ENCODE results near the gene SCYL1.
"Not testable (repeated sequence)": the region's sequence is repeated elsewhere in the genome, so short reads cannot be mapped to it uniquely, and the experiment has no call there.

SCYL1 gene

DNA sequence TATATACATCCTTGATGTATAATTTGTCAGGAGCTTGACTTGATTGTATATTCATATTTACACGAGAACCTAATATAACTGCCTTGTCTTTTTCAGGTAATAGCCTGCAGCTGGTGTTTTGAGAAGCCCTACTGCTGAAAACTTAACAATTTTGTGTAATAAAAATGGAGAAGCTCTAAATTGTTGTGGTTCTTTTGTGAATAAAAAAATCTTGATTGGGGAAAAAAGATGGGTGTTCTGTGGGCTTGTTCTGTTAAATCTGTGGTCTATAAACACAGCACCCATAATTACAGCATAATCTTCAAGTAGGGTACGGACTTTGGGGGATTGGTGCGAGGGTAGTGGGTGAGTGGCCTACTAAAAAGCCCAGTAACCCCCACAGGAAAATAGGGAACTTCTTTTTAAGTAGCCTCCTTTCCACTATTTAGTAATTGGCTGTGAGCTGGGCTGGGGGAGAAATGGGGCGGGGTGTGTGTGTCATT, 18.6 kb upstream of the SCYL1 start:
- DNase-seq = no peak

DNA sequence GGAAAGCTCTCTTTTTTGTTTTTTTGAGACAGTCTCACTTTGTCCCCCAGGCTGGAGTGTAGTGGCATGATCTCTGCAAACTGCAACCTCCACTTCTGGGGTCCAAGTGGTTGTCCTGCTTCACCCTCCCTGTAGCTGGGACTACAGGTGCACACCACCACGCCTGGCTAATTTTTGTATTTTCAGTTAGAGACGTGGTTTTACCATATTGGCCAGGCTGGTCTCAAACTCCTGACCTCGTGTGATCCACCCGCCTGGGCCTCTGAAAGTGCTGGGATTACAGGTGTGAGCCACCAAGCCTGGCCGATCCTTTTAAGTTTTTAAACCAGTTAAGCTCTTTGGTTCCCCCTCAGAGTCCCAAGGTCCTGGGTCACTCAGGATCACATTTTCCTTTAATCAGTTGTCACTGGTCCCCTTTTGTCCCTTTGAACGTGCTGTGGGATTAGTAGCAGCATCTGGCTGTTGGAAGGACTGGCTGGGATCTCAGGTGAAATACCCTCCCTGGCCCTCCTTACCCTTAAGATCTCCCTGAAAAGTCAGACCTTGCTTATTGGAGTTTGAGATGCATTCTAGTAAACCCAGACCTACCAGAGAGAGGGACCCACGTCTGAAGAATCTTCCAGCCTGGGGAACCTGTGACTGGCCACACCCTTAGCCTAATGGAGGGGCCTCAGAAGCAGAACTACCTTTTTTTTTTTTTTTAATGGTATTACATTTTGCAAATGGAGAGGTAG, 17.9 kb upstream of the SCYL1 start:
- DNase-seq = peak; percentile 93

- DNase-seq = not testable (repeated sequence)
Observed at GRCh38 chr11:65512311-65512710, 12.6 kb upstream of the SCYL1 start.

GRCh38 chr11:65516135-65516968, 8.5 kb upstream of the SCYL1 start:
- no peak for DNase-seq

DNA sequence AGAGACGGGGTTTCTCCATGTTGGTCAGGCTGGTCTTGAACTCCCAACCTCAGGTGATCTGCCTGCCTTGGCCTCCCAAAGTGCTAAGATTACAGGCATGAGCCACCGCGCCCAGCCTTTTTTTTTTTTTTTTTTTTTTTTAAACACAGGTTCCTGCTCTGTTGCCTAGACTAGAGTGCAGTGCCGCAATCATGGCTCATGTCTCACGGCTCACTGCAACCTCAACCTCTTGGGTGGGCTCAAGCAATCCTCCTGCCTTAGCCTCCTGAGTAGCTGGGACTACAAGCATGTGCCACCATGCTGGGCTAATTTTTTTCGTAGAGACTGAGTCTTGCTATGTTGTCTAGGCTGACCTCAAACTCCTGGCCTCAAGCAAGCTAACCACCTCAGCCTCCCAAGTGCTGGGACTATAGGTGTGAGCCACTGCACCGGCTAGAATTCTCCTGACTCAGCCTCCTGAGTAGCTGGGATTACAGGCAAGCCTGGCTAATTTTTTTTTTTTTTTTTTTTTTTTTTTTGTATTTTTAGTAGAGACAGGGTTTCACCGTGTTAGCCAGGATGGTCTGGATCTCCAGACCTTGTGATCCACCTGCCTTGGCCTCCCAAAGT, 5.8 kb upstream of the SCYL1 start:
- not testable (repeated sequence) for DNase-seq

GRCh38 chr11:65521777-65522521, 2.9 kb upstream of the SCYL1 start:
- not testable (repeated sequence) for DNase-seq

DNA sequence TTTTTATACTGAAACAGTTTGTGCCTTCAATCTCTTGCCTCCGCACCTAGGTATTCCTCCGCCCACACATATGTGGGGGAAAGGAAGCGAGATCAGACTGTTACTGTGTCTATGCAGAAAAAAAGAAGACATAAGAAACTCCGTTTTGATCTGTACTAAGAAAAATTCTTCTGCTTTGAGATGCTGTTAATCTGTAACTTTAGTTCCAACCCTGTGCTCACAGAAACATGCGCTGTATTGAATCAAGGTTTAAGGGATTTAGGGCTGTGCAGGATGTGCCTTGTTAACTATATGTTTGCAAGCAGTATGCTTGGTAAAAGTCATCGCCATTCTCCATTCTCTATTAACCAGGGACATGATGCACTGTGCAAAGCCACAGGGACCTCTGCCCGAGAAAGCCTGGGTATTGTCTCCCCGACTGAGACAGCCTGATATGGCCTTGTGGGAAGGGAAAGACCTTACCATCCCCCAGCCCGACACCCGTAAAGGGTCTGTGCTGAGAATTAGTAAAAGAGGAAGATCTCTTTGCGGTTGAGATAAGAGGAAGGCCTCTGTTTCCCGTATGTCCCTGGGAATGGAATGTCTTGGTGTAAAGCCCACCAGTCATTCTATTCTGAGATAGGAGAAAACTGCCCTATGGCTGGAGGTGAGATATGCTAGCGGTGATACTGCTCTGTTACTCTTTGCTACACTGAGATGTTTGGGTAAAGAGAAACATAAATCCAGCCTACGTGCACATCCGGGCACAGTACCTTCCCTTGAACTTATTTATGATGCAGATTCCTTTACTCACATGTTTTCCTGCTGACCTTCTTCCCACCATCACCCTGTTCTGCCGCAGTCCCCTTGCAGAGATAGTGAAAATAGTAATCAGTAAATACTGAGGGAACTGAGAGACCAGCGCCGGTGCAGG, 1.9 kb upstream of the SCYL1 start:
- DNase-seq = not testable (repeated sequence)

GRCh38 chr11:65523631-65523968, 1.3 kb upstream of the SCYL1 start:
- DNase-seq = not testable (repeated sequence)

DNA sequence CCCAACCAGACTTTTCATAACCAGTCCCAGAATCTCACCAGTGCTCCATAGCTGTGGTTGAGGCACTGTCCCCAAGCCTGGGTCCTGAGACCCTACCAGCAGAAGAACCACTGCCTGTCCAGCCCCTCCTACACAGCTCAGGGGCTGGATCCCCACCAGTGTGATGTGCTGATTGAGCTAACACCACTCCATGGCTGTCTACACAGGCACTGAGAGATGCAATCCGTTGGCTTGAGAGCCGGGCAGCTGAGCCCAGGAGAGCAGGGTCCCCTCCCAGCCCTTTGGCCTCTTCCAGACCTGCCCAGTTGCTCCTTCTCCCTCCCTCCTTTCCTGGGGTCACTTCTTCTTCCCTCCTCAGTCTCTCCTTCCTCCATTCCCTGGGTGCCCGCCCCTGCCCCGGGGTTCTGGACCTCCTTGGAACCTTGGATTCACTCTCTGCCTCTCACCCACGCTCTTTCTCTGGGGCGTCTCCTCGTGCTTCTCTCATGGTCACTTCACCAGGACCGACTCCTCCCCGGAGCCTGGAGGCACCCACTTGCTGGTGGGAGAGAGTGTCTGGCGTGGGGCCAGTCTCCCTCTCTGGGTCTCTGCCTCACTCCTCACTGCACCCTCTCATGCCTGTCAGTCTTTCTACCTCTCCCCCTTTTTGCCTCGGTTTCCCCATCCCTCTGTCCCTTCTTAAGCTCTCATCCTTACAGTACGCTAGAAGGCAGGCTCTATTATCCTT, 706 bp upstream of the SCYL1 start:
- no peak for DNase-seq

DNA sequence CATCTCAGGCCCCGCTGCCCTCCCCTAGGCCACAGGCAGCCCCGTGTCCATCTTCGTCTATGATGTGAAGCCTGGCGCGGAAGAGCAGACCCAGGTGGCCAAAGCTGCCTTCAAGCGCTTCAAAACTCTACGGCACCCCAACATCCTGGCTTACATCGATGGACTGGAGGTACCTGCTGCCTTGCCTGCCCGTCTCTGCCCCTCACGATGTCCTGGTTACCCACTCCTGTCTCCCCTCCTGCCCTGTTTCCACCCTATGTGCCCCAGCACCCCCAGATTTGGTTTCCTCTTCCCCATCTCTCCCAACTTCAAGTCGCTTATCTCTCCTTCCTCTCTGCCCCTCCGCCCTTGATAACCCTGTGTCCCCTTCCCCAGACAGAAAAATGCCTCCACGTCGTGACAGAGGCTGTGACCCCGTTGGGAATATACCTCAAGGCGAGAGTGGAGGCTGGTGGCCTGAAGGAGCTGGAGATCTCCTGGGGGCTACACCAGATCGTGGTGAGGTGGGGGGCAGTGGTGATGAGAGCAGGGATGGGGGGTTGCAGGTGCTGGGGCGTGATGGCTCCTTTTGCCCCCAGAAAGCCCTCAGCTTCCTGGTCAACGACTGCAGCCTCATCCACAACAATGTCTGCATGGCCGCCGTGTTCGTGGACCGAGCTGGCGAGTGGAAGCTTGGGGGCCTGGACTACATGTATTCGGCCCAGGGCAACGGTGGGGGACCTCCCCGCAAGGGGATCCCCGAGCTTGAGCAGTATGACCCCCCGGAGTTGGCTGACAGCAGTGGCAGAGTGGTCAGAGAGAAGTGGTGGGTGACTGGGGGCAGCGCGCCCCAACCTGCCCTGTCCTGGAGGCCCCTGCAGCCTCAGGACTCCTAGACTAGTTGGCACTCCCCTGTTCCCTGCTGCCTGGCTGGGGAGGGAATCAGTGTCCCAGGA, 930 bp downstream of the SCYL1 start:
- no peak for DNase-seq

DNA sequence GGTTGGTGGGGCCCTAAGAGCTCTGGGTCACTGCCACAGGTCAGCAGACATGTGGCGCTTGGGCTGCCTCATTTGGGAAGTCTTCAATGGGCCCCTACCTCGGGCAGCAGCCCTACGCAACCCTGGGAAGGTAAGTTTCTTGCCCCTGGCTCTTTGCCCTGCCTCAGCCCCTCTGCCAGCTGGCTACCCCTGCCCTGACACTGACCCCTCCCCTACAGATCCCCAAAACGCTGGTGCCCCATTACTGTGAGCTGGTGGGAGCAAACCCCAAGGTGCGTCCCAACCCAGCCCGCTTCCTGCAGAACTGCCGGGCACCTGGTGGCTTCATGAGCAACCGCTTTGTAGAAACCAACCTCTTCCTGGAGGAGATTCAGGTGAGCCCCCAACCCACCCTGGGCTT, 1.9 kb downstream of the SCYL1 start:
- DNase-seq = no peak

DNA sequence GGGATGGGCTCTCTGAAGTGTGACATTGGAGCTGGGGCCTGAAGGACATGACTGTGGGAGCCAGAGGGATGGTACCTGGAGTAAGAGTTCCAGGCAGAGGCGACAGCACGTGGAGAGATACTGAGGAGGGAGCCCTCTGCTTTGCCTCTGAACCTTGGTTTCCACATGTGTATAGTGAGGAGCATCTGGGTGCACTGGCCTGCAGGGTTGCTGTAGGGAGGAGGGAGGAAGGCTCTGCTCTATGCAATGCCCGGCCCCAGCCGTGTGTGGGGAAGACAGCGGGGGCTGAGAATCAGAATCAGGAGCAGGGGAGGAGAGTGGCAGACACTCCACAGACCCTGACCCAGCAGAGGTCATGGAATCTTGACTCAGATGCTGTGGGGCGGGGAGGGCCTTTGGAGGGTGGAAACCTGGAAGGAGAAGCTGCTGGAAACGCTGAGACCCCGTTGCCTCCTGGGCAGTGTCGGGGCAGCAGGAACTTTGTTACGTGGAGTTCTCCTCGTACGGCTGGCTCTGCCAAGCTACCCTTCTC, 4.0 kb downstream of the SCYL1 start:
- no peak for DNase-seq

DNA sequence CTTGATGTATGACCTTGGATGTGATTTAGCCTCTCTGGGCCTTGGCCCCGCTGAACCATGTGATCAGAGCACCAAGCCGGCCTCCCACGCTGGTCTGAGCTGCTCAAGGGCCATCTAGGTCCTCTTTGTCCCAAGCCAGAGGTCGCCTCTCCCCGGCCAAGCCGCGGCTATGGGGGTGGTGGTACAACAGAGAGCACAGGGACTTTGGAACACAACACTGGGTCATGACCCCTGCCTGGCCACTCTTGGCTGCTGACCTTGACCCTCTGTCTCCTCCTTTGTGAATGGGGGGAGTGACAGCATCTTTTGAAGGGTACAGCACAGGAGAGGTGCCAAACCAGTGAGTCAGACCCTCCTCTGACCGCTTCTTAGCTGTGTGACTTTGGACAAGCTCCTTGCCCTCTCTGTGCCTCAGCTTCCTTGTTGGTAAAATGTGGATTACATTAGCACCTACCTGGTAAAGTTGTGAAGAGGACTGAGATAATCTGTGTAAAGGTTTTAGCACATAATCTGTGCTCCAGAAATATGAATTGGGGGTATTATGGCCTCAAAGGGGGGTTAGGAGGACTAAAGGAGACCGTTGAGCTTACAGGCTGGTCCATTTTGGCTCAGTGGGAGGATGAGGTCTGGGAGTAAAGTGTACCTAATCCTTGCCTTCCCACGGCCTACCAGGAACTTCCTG, 4.7 kb downstream of the SCYL1 start:
- DNase-seq = no peak

DNA sequence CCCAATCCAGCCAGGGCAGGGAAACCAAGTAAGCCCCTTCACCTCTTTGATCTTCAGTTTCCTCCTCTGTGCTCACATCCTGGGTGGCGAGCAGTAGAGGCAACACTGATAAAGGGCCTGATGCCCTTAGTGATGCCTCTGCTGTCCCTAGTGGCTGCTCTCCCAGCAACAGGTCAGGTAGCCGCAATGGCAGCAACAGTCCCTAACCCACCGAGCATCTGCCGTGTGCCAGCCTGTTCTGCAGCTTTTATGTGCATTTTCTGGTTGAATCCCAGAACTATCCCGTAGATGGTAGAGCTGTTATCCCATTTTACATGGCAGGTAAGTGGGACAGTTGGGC, 5.2 kb downstream of the SCYL1 start:
- no peak for DNase-seq

DNA sequence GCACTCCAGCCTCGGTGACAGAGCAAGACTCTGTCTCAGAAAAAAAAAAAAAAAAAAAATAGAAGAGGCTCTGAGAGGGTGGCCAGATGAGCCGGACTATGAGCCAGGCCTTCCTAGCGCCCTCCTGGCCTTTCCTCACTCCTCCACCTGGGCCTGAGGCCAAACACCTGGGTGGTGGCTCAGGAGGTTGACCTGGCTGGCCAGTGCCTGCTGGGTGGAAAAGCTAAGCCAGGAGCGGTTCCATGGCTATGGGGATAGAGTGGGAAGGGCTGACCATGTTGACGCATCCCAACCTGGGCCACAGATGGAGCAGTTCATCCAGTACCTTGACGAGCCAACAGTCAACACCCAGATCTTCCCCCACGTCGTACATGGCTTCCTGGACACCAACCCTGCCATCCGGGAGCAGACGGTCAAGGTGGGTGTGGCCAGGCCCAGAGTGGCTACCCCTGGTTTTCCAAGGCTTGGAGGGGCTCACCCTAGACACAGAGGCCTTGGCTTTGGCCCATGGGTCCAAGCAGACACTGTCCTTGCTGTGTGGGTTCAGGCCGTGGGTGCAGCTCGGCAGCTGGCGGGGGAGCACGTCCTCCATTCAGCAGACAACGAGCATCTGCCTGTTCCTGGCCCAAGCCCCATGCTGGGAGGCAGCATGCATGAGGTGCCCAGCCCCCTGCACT, 7.6 kb downstream of the SCYL1 start:
- no peak for DNase-seq

- no peak for DNase-seq
Observed at GRCh38 chr11:65535102-65535501, 10.2 kb downstream of the SCYL1 start.

DNA sequence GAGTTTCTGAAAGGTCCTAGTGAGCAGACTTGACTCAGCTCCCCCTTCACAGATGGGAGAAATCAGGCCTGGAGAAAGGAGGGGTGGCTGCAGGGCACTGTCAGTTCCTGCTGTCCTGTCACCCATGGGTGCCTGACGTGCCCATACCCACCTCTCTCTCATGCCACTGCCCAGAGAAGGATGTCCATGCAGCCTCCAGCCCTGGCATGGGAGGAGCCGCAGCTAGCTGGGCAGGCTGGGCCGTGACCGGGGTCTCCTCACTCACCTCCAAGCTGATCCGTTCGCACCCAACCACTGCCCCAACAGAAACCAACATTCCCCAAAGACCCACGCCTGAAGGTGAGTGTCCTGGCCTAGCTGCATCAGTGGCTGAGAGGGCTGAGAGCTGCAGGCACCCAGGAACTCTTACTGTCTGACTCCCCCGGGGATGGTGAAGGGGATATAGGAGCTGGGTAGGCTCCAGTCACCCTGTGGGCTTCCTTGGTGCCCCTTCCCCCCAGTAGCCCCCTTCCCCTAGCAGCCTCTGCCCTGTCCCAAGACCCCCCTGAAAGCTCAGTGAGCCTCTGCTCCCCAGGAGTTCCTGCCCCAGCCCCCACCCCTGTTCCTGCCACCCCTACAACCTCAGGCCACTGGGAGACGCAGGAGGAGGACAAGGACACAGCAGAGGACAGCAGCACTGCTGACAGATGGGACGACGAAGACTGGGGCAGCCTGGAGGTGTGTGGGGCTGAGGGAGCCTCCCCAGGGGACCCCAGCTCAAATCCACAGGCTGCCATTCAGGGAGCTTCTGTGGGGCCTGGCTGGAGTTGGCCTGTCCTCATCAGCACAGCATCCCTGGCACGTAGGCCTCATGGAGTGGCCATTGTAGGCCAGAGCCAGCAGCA, 11.8 kb downstream of the SCYL1 start:
- no peak for DNase-seq

DNA sequence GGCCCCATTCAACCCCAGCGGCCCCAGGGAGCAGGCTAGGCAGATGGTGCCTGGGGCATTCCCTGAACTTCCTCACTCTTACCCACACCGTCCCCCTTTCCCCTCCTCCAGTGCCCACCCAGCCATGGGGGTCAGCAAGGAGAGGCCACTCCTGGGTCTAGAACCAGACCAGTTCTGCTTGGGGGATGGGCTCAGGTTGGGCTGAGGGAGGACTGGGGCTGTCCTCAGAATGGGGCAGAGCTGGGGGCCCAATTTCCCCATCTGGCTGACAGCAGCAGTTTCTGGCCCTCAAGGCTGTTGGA, 12.4 kb downstream of the SCYL1 start:
- DNase-seq = no peak
